HG03469 (cell line): ENCODE data around the gene NFRKB.
A peak's percentile ranks its signal among the peaks of the same experiment; 100 is the strongest.
"Not testable (repeated sequence)": the region's sequence is repeated elsewhere in the genome, so short reads cannot be mapped to it uniquely, and the experiment has no call there.

ENCODE experiments used
- ATAC-seq: cut with Tn5 transposase; IDR thresholded peaks from one replicate; pipeline ENCODE4 v1.9.1; 2021; ENCODE audit warnings: mild to moderate bottlenecking, moderate library complexity, moderate number of reproducible peaks; ENCODE audit not compliant: unreplicated experiment

The NFRKB gene

GRCh38 chr11:129894278-129895125, 876 bp downstream of the NFRKB start:
- ATAC-seq = peak; percentile 14

DNA sequence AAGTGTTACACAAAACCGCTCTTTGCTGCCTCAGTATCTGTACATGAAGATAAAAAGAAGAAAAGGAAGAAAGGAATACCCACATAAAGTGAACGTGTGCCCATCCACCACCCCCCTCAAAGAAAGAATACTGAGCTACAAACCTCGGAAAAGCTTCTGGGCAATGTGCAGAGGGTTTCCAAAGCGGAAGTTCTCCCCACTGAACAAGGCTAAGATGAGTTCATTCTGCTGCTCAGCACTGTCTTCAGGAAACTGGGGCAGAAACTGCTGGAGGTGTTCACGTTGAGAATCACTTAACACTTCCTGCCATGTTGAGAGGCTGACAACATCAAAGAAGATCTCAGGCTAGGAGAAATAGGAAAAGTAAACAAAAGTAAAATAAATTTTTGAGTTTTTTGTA, 6.9 kb downstream of the NFRKB start:
- ATAC-seq = no peak

- no peak for ATAC-seq
Measured at GRCh38 chr11:129885381-129885780, 10.0 kb downstream of the NFRKB start.

DNA sequence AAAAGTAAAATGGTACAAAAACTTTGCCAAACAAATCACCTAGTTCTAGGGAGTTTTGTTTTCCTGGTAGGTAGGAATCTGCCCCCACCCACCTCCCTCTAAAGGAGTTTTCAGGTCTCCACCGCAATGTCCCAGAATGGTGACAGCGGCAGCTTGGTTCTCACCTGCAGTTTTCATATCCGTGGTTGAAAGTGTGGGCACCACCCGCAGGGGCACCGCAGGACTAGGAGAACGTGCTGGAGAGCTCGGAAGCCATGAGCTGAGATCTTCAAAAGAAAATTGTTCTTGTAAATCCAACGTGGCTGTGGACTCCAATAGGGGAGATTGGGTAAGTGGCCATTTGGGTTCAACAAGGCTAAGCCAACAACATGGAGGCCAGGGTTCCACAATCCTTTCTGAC, 10.8 kb downstream of the NFRKB start:
- no peak for ATAC-seq

GRCh38 chr11:129881570-129882170, 13.7 kb downstream of the NFRKB start:
- ATAC-seq = peak; percentile 62

GRCh38 chr11:129880311-129880710, 15.1 kb downstream of the NFRKB start:
- ATAC-seq = no peak

GRCh38 chr11:129871914-129872313, 23.5 kb downstream of the NFRKB start:
- ATAC-seq = no peak

- not testable (repeated sequence) for ATAC-seq
Measured at GRCh38 chr11:129868626-129869025, 26.8 kb downstream of the NFRKB start.

DNA sequence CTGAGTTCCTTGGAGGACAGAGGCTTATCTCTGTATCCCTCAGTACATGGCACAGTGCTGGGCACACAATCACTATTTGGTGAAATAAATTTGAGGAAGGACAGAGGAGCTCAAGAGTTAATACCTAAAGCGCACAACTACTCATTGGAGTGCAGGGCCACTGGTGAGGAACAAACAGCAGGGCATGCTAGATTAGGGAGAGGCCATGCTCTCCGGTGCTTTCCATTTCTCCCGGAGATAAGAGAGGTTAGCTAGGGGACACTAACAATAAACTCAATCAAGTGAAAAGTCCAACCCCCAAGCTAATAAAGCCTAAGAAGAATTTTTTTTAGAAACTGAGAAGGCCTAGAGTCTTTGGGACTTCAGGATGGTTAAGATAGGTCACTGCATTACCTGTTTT, 29.1 kb downstream of the NFRKB start:
- no peak for ATAC-seq

GRCh38 chr11:129865701-129866100, 29.7 kb downstream of the NFRKB start:
- ATAC-seq = no peak

DNA sequence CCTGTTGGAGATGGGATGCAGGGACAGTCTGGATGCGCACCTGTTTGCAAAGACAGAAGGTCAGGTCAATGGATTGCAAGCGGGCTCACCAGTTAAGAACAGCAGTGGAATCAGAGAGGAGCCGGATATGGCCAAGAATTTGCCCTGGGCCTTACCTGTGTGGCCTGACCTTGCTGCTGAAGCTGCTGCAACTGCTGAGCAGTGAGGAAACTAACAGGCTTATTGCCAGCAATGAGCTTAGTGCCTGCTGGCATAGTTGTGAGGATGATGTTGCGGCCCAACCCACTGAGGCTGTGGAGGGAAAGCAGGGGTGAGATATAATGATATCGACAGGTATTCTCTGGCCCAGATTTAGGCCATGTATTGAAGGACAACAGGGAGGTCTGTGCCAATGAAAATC, 30.6 kb downstream of the NFRKB start:
- ATAC-seq = no peak

GRCh38 chr11:129861702-129862522, 33.5 kb downstream of the NFRKB start:
- ATAC-seq = no peak

DNA sequence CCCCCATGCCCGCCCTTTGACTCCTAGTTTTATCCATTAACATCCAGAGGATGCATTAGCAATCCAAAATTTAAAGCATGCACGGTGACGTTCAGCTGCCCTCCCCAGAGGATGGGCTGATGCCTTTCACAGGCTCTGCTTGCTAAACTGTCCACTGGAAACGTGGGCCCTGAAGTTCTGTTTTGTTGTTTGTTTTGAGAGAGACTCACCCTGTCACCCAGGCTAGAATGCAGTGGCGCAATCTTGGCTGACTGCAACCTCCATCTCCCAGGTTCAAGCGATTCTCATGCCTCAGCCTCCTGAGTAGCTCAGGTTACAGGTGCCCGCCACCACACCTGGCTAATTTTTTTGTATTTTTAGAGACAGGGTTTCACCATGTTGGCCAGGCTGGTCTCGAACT, 39.3 kb downstream of the NFRKB start:
- ATAC-seq = no peak

DNA sequence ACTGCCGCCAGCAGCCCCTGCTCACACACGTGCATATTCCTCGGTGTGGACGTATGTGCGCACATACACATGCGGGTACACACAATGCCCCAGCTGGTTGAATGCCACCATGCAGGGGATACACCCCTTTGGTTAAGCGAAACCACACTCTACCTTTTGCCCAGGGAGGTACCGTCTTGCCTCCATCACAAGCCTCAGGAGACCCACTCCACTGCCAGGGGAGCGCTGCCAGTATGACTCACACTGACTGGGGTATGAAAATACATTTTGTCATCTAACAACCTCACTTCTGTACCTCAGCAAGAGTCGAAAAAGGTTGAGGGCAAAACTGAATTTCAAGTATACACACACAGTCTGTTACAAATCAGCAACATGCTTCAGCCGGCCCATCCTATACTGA, 40.3 kb downstream of the NFRKB start:
- ATAC-seq = no peak

GRCh38 chr11:129854232-129854805, 41.1 kb downstream of the NFRKB start:
- no peak for ATAC-seq

DNA sequence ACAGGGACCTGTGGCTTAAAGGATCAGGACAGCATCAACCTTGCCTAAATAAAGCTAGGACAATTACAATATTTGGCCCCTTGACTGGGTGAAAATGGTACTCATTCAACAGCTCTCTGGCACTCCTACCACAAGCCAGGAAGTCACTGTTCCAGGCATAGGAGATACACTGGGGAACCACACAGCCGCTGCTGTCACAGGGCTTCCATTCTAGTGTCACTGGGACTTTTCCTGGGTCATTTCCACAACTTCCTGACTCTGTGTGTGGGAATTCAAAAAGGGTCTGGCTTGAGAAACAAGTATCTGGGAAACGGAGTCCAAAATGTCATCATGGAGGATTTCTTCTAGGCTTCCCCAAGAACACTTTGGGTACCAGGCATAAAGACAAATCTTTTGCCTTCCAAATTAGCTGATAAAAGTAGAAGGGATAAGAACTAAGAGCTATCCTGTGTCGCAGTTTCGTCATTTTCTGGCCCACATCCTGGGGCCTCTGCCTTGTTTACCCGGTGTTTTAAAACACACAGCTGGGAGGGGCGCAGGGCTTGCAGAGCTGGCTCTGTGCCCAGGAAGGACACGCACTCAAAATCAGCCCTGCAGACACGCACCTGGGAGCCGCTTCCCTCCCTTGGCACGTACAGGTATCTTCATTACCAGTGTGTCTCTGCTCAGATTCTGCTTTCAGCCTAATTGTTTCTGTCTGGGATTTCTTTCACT, 41.7 kb downstream of the NFRKB start:
- no peak for ATAC-seq

- no peak for ATAC-seq
Measured at GRCh38 chr11:129852125-129852740, 43.1 kb downstream of the NFRKB start.

DNA sequence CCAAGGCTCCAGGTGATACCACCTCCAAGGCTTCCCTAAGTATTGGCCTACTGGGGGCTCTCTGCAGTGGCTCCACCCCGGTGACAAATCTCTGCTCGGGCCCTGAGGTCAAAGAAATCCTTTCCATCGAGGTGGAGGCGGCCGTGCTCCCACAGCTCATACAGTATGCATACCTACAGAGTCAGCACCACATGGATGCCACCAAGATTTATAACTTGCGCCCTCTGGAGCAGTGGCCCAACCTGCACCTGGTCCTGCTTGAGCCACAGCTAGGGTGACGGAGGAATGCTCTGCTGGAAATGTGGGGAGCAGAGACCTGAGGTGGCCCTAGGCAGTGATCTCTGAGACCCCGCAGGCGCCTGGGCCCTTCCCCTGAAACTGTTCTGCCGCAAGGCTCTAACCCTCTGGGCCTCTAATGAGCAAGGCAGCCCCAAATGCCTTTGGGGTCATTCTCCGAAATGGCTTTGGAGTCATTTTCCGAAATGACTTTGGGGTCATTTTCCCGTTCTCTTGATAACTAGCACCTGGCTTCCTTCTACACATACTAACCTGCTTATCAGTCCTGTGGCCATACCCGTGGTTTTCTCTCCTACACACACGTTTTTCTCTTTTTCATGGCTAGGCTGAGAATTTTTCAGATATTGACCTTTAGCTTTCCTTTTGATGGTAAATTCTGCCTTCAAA, 45.8 kb downstream of the NFRKB start:
- ATAC-seq = no peak

DNA sequence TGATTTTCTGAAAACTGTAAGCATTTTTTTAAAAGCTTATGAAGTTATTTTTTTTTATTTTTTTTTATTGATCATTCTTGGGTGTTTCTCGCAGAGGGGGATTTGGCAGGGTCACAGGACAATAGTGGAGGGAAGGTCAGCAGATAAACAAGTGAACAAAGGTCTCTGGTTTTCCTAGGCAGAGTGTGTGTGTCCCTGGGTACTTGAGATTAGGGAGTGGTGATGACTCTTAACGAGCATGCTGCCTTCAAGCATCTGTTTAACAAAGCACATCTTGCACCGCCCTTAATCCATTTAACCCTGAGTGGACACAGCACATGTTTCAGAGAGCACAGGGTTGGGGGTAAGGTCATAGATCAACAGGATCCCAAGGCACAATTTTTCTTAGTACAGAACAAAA, 48.0 kb downstream of the NFRKB start:
- not testable (repeated sequence) for ATAC-seq
